Fibroblast of pulmonary artery (primary cell): ENCODE results near the gene OLFM1.

ENCODE experiments used
- DNase-seq: peaks from one replicate; pipeline ENCODE4 v3.0.0-alpha.2; 2010; ENCODE audit warnings: low read depth
- H3K4me3 ChIP-seq: replicated peaks from 2 replicates; pipeline ENCODE4 v1.5.1; 2011; ENCODE audit warnings: low read depth, mild to moderate bottlenecking, control low read depth, low read length, moderate library complexity
- TF ChIP-seq, protein P1 (sequence below): IDR thresholded peaks from 2 replicates; pipeline ENCODE4 v1.5.1; 2011; ENCODE audit warnings: mild to moderate bottlenecking, control low read depth, low read length, inconsistent platforms; ENCODE audit errors: missing control alignments

Gene OLFM1

DNA sequence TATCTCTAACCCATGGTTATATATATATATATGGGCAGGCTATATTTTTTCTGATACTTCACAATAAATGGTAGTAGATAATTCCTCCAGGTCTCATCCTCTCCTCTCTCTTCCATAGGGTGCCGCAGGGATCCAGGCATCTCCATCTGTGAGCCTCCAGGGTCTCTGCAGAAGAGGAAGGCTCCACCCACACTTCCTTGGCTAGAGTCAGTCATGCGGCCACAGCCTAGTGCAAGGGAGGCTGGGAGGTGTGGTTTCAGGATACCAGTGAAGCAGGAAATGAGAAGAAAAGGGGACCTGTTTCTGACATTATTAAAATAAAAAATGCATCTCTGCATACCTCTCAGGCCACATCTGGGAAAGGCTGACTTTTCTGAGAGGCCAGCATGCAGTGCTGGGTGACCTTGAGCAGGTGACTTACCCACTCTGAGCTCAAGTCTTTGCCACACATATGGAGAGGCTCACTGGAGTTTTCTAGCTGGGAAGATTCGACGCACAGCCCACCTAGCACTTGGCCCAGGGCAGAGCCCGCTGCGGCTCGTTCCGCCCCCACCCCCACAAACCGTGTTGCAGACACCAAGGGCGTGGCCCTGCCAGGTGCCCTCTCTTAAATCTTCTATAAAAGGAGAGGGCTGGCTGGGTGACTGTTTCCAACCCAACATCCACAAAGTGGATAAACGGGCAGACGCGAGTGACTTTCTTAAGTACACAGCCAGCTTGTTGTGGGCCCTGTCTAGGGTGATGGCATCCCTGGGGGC, 47.9 kb downstream of the OLFM1 start:
- H3K4me3 ChIP-seq, result no peak overlapping the region
- DNase-seq, result no peak
- TF ChIP-seq, protein P1, sequence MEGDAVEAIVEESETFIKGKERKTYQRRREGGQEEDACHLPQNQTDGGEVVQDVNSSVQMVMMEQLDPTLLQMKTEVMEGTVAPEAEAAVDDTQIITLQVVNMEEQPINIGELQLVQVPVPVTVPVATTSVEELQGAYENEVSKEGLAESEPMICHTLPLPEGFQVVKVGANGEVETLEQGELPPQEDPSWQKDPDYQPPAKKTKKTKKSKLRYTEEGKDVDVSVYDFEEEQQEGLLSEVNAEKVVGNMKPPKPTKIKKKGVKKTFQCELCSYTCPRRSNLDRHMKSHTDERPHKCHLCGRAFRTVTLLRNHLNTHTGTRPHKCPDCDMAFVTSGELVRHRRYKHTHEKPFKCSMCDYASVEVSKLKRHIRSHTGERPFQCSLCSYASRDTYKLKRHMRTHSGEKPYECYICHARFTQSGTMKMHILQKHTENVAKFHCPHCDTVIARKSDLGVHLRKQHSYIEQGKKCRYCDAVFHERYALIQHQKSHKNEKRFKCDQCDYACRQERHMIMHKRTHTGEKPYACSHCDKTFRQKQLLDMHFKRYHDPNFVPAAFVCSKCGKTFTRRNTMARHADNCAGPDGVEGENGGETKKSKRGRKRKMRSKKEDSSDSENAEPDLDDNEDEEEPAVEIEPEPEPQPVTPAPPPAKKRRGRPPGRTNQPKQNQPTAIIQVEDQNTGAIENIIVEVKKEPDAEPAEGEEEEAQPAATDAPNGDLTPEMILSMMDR, result no peak

- H3K4me3 ChIP-seq, result no peak overlapping the region
- no peak for DNase-seq
- TF ChIP-seq, protein P1, result no peak
These were observed 48.5 kb downstream of the OLFM1 start for GRCh38 chr9:135135929-135136315.

DNA sequence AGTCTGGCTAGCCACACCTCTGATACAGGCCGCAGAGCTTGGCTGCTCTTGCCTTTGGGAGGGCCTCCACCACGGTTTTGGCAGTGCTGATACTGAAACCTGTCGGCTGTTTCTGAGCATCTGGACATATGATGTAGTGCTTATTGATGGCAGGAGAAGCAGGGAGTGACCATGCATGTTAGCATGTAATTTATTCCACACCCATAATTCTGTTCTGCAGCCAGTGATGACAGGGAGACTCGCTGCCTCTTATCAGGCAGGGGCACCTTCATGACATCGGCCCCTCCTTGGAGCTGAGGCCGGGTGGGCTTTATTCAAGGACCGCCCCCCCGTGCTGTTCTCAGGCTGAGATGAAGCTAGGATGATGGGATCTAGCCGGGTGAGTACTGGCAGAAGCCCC, 49.0 kb downstream of the OLFM1 start:
- no peak for DNase-seq
- no peak overlapping the region for H3K4me3 ChIP-seq
- TF ChIP-seq, protein P1, result no peak

GRCh38 chr9:135136991-135137832, 49.7 kb downstream of the OLFM1 start:
- peak; percentile 7 for DNase-seq
- no peak overlapping the region for H3K4me3 ChIP-seq
- TF ChIP-seq, protein P1, result no peak

DNA sequence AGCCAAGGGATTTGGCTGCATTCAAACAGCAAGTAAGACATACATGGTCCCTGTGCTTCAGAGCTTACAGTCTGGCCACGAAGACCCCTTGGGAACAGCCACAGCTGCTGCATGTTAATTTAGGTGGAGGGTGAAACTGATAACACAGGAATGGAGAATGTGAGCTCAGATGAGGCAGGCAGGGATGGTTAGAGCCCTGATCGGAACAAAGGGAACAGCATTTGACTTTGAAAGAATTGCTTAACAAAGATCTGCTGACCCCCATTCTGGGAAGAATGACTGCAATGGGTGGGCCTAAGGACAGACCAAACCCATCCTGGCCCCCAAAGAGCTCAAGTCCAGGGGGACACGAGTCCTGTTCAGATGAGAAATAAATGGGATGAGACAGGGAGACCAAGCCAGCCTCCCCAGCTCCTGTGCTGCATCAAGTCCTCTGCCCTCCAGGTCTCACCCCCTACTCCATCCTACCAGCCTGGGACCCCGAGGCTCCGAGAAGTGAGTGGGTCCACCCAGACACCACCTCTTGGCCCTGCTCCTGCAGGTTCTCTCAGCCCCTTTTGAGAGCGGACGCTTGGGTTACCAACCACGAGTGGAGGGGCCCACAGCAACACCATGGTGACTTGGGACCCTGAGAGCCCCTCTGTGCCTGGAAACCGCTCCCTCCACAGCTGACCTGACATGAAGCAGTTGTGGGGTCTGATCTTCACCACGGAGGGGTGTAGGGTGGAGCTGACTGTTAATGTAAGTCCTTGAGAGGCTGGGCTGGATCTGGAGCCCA, 50.8 kb downstream of the OLFM1 start:
- no peak overlapping the region for H3K4me3 ChIP-seq
- DNase-seq, result no peak
- TF ChIP-seq, protein P1, result no peak

GRCh38 chr9:135139366-135139959, 52.0 kb downstream of the OLFM1 start:
- H3K4me3 ChIP-seq, result no peak overlapping the region
- DNase-seq, result no peak
- TF ChIP-seq, protein P1, result no peak
